GM23338 (cell line): ENCODE measurements around the gene ATXN1L.
"Not testable (repeated sequence)": the region's sequence is repeated elsewhere in the genome, so short reads cannot be mapped to it uniquely, and the experiment has no call there.

ENCODE experiments used
- CREB1 ChIP-seq: fragments of 250-450 bp; sonication (Bioruptor Pico); IDR thresholded peaks from 2 replicates; pipeline ENCODE4 v1.5.0; 2020; ENCODE audit warnings: low read depth, mild to moderate bottlenecking, moderate library complexity
- EZH2 ChIP-seq: fragments of 200-600 bp; sonication (generic); IDR thresholded peaks from one replicate; pipeline ENCODE4 v1.8.0; 2017; ENCODE audit warnings: antibody characterized with exemption, mild to moderate bottlenecking, low read depth; ENCODE audit not compliant: unreplicated experiment
- EZH2phosphoT487 ChIP-seq: fragments of 200-600 bp; sonication (generic); IDR thresholded peaks from one replicate; pipeline ENCODE4 v1.8.1; 2018; ENCODE audit warnings: antibody characterized with exemption; ENCODE audit not compliant: unreplicated experiment
- JUNB ChIP-seq: IDR thresholded peaks from one replicate; pipeline ENCODE4 v1.6.1; 2016; ENCODE audit warnings: antibody characterized with exemption; ENCODE audit not compliant: unreplicated experiment
- POLR2AphosphoS5 ChIP-seq: IDR thresholded peaks from 2 replicates; pipeline ENCODE4 v1.6.1; 2016; ENCODE audit warnings: antibody characterized with exemption, low read depth
- ZNF331 ChIP-seq: fragments of 250-450 bp; sonication (Bioruptor Pico); IDR thresholded peaks from 2 replicates; pipeline ENCODE4 v1.5.0; 2020; ENCODE audit warnings: low read depth, mild to moderate bottlenecking, moderate library complexity
- TF ChIP-seq, protein P1 (sequence below), 2 experiments: fragments of 200-600 bp in 1 of 2; sonication (generic) in 1 of 2; conservative IDR thresholded peaks; 2 replicates each; pipeline versions ENCODE4 v1.5.1 to v1.6.1; 2016 to 2017; ENCODE audit warnings: antibody characterized with exemption in 2 of 2, low read depth in 2 of 2, mild to moderate bottlenecking in 2 of 2, moderate library complexity in 1 of 2
- TF ChIP-seq, protein P2 (sequence below): IDR thresholded peaks from 2 replicates; pipeline ENCODE4 v1.6.1; 2016; ENCODE audit warnings: antibody characterized with exemption
- TF ChIP-seq, protein P3 (sequence below): IDR thresholded peaks from one replicate; pipeline ENCODE4 v1.6.1; 2018; ENCODE audit warnings: antibody characterized with exemption; ENCODE audit not compliant: unreplicated experiment

DNA sequence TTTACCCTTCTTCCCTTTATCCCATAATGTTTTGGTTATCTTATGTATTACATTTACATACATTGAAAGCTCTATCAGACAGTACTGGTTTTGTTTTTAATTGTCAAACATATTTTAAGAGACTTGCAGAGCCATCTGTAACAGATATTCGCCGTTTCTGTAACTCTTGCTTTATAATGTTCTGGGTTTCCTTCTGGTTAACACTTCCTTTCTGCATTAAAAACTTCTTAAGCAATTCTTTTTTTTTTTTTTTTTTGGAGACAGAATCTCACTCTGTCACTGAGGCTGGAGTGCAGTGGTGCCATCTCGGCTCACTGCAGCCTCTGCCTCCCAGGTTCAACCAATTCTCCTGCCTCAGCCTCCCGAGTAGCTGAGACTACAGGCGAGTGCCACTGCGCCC is 60.0 kb downstream of the ATXN1L start:
- TF ChIP-seq, protein P1, sequence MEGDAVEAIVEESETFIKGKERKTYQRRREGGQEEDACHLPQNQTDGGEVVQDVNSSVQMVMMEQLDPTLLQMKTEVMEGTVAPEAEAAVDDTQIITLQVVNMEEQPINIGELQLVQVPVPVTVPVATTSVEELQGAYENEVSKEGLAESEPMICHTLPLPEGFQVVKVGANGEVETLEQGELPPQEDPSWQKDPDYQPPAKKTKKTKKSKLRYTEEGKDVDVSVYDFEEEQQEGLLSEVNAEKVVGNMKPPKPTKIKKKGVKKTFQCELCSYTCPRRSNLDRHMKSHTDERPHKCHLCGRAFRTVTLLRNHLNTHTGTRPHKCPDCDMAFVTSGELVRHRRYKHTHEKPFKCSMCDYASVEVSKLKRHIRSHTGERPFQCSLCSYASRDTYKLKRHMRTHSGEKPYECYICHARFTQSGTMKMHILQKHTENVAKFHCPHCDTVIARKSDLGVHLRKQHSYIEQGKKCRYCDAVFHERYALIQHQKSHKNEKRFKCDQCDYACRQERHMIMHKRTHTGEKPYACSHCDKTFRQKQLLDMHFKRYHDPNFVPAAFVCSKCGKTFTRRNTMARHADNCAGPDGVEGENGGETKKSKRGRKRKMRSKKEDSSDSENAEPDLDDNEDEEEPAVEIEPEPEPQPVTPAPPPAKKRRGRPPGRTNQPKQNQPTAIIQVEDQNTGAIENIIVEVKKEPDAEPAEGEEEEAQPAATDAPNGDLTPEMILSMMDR (conservative IDR thresholded peaks at IDR 0.05; ENCODE audit: low read depth in 2 of 2), result not testable (repeated sequence)
- not testable (repeated sequence) for TF ChIP-seq EZH2, EZH2phosphoT487, CREB1, JUNB, POLR2AphosphoS5, ZNF331
- TF ChIP-seq, protein P2, sequence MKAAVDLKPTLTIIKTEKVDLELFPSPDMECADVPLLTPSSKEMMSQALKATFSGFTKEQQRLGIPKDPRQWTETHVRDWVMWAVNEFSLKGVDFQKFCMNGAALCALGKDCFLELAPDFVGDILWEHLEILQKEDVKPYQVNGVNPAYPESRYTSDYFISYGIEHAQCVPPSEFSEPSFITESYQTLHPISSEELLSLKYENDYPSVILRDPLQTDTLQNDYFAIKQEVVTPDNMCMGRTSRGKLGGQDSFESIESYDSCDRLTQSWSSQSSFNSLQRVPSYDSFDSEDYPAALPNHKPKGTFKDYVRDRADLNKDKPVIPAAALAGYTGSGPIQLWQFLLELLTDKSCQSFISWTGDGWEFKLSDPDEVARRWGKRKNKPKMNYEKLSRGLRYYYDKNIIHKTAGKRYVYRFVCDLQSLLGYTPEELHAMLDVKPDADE, result not testable (repeated sequence)
- TF ChIP-seq, protein P3, sequence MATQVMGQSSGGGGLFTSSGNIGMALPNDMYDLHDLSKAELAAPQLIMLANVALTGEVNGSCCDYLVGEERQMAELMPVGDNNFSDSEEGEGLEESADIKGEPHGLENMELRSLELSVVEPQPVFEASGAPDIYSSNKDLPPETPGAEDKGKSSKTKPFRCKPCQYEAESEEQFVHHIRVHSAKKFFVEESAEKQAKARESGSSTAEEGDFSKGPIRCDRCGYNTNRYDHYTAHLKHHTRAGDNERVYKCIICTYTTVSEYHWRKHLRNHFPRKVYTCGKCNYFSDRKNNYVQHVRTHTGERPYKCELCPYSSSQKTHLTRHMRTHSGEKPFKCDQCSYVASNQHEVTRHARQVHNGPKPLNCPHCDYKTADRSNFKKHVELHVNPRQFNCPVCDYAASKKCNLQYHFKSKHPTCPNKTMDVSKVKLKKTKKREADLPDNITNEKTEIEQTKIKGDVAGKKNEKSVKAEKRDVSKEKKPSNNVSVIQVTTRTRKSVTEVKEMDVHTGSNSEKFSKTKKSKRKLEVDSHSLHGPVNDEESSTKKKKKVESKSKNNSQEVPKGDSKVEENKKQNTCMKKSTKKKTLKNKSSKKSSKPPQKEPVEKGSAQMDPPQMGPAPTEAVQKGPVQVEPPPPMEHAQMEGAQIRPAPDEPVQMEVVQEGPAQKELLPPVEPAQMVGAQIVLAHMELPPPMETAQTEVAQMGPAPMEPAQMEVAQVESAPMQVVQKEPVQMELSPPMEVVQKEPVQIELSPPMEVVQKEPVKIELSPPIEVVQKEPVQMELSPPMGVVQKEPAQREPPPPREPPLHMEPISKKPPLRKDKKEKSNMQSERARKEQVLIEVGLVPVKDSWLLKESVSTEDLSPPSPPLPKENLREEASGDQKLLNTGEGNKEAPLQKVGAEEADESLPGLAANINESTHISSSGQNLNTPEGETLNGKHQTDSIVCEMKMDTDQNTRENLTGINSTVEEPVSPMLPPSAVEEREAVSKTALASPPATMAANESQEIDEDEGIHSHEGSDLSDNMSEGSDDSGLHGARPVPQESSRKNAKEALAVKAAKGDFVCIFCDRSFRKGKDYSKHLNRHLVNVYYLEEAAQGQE, result not testable (repeated sequence)
